ENCODE measurements around the gene HID1. TPM values are rescaled to one million over a fixed set of nuclear protein-coding genes. Genes with fewer than 3 reads are reported as not detected.

Gene HID1
- total and polyA plus RNA-seq, 2 of the 4 experiments (the other 2 are of a cell fraction): 0.18 to 1.7 TPM

DNA sequence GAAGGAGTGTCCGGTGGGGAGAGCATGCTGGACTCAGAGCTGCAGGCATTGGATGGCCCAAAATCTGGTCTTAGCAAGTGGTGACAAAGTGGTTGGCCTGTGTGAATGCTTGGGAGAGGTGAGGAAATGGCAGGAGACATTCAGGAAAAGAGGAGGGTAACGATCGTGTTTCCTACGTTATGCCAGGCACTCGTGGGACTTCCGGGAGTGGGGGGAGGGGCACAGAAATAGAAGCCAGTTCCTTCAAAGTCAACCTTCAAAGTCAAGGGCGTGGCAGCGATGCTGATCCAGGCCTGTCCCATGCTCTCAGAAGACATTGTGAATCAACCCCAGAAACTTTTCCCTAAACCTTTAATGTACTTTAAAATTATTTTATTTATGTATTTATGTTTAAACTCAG is 33.0 kb downstream of the HID1 start:
- no peak overlapping the region for H3K18ac ChIP-seq (ENCODE audit: low read depth, low read length)
- intact Hi-C loops (cut with micrococcal nuclease) (no loop called here), in situ Hi-C loops (cut with MboI; ENCODE audit: low sequenced_read_pairs) (no loop called here), dilution Hi-C loops (cut with HindIII; ENCODE audit: low sequenced_read_pairs, unreplicated experiment) (no loop called here)
- no peak overlapping the region for H2BK15ac ChIP-seq (ENCODE audit: low read depth, low read length)
- 50% methylated on average over 2 of the region's 8 CpGs; no CpG with 5 or more reads in 1 of the 2 experiments for WGBS, 2 experiments (ENCODE audit: extremely low coverage in 2 of 2, insufficient read length in 1 of 2)
- H4K20me1 ChIP-seq (ENCODE audit: insufficient read depth, low read length): no peaks in the 10 kb centered on the region
- H2BK120ac ChIP-seq (ENCODE audit: low read depth, low read length): no peak overlapping the region
- DNase-seq: no peak
- no peak overlapping the region for H3K9ac ChIP-seq (ENCODE audit: low read depth, low read length)
- H2BK20ac ChIP-seq (ENCODE audit: low read depth, low read length): no peak overlapping the region
- ChIA-PET CTCF (no interaction called here), POLR2A (ENCODE audit: unreplicated experiment) (no interaction called here)
- H2AK9ac ChIP-seq (replicated peaks; ENCODE audit: low read depth, low read length, poor library complexity): no peak overlapping the region
- peaks cover 68% of the 10 kb centered on the region for H3K27me3 ChIP-seq (ENCODE audit: control insufficient read depth, insufficient read depth, low read length)
- no peak overlapping the region for H3K27ac ChIP-seq (ENCODE audit: insufficient read depth, low read length)
- no TSS peak for BruUV-seq (replicated peaks)
- no peaks in the 10 kb centered on the region for H3K4me1 ChIP-seq (ENCODE audit: control insufficient read depth, insufficient read depth, low read length)
- no peak overlapping the region for H3K14ac ChIP-seq (replicated peaks; ENCODE audit: low read depth, low read length)
- no peak overlapping the region for H3K56ac ChIP-seq (ENCODE audit: extremely low read depth, insufficient read depth, low read length)
- no peak overlapping the region for H4K5ac ChIP-seq (ENCODE audit: low read depth, low read length)
- H3K4ac ChIP-seq (ENCODE audit: low read depth, low read length): no peak overlapping the region
- TF ChIP-seq RAD21 (IDR thresholded peaks at IDR 0.05; ENCODE audit: low read length) (no peak), CEBPB (IDR thresholded peaks at IDR 0.05; ENCODE audit: low read depth, low read length) (no peak), MXI1 (IDR thresholded peaks at IDR 0.05; ENCODE audit: borderline replicate concordance, low read depth, low read length) (no peak), FOS (IDR thresholded peaks at IDR 0.05; ENCODE audit: low read depth, low read length) (no peak), NFE2L2 (IDR thresholded peaks at IDR 0.05; ENCODE audit: low read depth, low read length) (no peak), BHLHE40 (IDR thresholded peaks at IDR 0.05; ENCODE audit: low read depth, low read length) (no peak), SMC3 (IDR thresholded peaks at IDR 0.05; ENCODE audit: low read depth, low read length) (no peak), MAFK (IDR thresholded peaks at IDR 0.05; ENCODE audit: low read depth, low read length) (no peak)
- TF ChIP-seq, protein P1, sequence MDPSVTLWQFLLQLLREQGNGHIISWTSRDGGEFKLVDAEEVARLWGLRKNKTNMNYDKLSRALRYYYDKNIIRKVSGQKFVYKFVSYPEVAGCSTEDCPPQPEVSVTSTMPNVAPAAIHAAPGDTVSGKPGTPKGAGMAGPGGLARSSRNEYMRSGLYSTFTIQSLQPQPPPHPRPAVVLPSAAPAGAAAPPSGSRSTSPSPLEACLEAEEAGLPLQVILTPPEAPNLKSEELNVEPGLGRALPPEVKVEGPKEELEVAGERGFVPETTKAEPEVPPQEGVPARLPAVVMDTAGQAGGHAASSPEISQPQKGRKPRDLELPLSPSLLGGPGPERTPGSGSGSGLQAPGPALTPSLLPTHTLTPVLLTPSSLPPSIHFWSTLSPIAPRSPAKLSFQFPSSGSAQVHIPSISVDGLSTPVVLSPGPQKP (IDR thresholded peaks at IDR 0.05; ENCODE audit: borderline replicate concordance, low read depth, low read length): no peak
- TF ChIP-seq, protein P2, sequence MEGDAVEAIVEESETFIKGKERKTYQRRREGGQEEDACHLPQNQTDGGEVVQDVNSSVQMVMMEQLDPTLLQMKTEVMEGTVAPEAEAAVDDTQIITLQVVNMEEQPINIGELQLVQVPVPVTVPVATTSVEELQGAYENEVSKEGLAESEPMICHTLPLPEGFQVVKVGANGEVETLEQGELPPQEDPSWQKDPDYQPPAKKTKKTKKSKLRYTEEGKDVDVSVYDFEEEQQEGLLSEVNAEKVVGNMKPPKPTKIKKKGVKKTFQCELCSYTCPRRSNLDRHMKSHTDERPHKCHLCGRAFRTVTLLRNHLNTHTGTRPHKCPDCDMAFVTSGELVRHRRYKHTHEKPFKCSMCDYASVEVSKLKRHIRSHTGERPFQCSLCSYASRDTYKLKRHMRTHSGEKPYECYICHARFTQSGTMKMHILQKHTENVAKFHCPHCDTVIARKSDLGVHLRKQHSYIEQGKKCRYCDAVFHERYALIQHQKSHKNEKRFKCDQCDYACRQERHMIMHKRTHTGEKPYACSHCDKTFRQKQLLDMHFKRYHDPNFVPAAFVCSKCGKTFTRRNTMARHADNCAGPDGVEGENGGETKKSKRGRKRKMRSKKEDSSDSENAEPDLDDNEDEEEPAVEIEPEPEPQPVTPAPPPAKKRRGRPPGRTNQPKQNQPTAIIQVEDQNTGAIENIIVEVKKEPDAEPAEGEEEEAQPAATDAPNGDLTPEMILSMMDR (conservative IDR thresholded peaks at IDR 0.05; ENCODE audit: low read depth, low read length): no peak
- TF ChIP-seq, protein P3, sequence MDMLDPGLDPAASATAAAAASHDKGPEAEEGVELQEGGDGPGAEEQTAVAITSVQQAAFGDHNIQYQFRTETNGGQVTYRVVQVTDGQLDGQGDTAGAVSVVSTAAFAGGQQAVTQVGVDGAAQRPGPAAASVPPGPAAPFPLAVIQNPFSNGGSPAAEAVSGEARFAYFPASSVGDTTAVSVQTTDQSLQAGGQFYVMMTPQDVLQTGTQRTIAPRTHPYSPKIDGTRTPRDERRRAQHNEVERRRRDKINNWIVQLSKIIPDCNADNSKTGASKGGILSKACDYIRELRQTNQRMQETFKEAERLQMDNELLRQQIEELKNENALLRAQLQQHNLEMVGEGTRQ (IDR thresholded peaks at IDR 0.05; ENCODE audit: low read depth, low read length): no peak
- no peaks in the 10 kb centered on the region for H3K9me3 ChIP-seq (ENCODE audit: control insufficient read depth, insufficient read depth, low read length)
- no peak for ATAC-seq (ENCODE audit: low read depth)
- no peak overlapping the region for H2AFZ ChIP-seq (replicated peaks; ENCODE audit: low read length, poor library complexity)
- no peak overlapping the region for H2BK5ac ChIP-seq (ENCODE audit: low read depth, low read length, poor library complexity, severe bottlenecking)
- H3K9me1 ChIP-seq (ENCODE audit: insufficient read depth, low read length): no peaks in the 10 kb centered on the region
- H3K79me1 ChIP-seq (ENCODE audit: low read depth in 1 of 2, low read length in 2 of 2): no peaks in the 10 kb centered on the region
- H3K4me3 ChIP-seq (ENCODE audit: insufficient read depth, low read depth, low read length): no peak overlapping the region
- H4K91ac ChIP-seq (ENCODE audit: insufficient read depth, low read depth, low read length): no peak overlapping the region
- H2AK5ac ChIP-seq (ENCODE audit: low read depth, low read length): no peak overlapping the region
- H4K8ac ChIP-seq (ENCODE audit: low read depth in 2 of 2, low read length in 2 of 2): no peak overlapping the region
- no peaks in the 10 kb centered on the region for H3K36me3 ChIP-seq (ENCODE audit: control insufficient read depth, insufficient read depth, low read length)
- H3K4me2 ChIP-seq (ENCODE audit: low read depth, low read length): no peak overlapping the region
- no peak overlapping the region for H3K23ac ChIP-seq (ENCODE audit: low read depth, low read length)
